Gastrocnemius medialis (tissue), 4 donors: ENCODE results near the gene RPL12. TPM values are rescaled to one million over a fixed set of nuclear protein-coding genes. Genes with fewer than 3 reads are reported as not detected.
A peak's percentile ranks its signal among the peaks of the same experiment; 100 is the strongest.

Experiments used
- ATAC-seq, 2 donors: fragments of 150-250 bp; one replicate each; pipeline ENCODE4 v1.9.1; 2016
- DNase-seq, 2 donors: peaks; one replicate each; pipeline ENCODE4 v3.0.0-alpha.2; 2019
- H3K27ac ChIP-seq, 4 donors: fragments of 200-600 bp; sonication (generic); 1 replicate in 1 of 4; 2 replicates in 3 of 4; pipeline ENCODE4 v1.5.1; 2016 to 2018; ENCODE audit warnings: mild to moderate bottlenecking in 2 of 4, moderate library complexity in 1 of 4
- H3K27me3 ChIP-seq, 3 donors: fragments of 200-600 bp; sonication (generic) in 2 of 3; 1 replicate in 1 of 3; 2 replicates in 2 of 3; pipeline versions ENCODE4 v1.5.1 to v1.6.0; 2016 to 2019; ENCODE audit warnings: mild to moderate bottlenecking in 1 of 3, moderate library complexity in 1 of 3
- H3K36me3 ChIP-seq, 2 donors: fragments of 200-600 bp; sonication (generic) in 1 of 2; one replicate each; pipeline ENCODE4 v1.5.1; 2017 to 2018
- H3K4me1 ChIP-seq, 2 donors: fragments of 200-600 bp; sonication (generic) in 1 of 2; one replicate each; pipeline ENCODE4 v1.5.1; 2016 to 2017; ENCODE audit warnings: mild to moderate bottlenecking in 2 of 2
- H3K4me3 ChIP-seq, 4 donors: fragments of 200-600 bp; sonication (generic) in 3 of 4; 1 replicate in 1 of 4; 2 replicates in 3 of 4; pipeline ENCODE4 v1.5.1; 2016 to 2019; ENCODE audit warnings: mild to moderate bottlenecking in 2 of 4
- H3K9me3 ChIP-seq, 3 donors: fragments of 200-600 bp; sonication (generic) in 2 of 3; 1 replicate in 1 of 3; 2 replicates in 2 of 3; pipeline ENCODE4 v1.5.1; 2016 to 2019
- POLR2A ChIP-seq, 2 donors: fragments of 450-650 bp; IDR thresholded peaks; one replicate each; pipeline ENCODE4 v1.6.1; 2017; ENCODE audit warnings: antibody characterized with exemption in 2 of 2, mild to moderate bottlenecking in 2 of 2, moderate library complexity in 2 of 2
- in situ Hi-C, 4 donors: fragments of 200-750 bp; cut with MboI; loops; one replicate each; pipeline versions ENCODE4 v1.15.0 to v1.8.0; 2017; ENCODE audit warnings: low sequenced_read_pairs in 4 of 4
- intact Hi-C: fragments of 100-400 bp; cut with DNase I; formaldehyde crosslinking; loops from one replicate; pipeline ENCODE4 v1.15.1; 2023; ENCODE audit warnings: low total_unique reads
- total RNA-seq, 4 donors: library from RNA; depleted of rRNA; stranded (reverse); fragments of >200 nt; gene quantifications; one replicate each; pipeline versions ENCODE4 v1.1.0 to v1.2.3, GENCODE V29; 2016
- TF ChIP-seq, protein P1 (sequence below), 5 experiments: fragments of 450-650 bp in 3 of 5; fragments of 200-600 bp in 2 of 5; sonication (generic) in 2 of 5; IDR thresholded peaks in 4 of 5; conservative IDR thresholded peaks in 1 of 5; 1 replicate in 4 of 5; 2 replicates in 1 of 5; pipeline ENCODE4 v1.5.1; 2016 to 2019; ENCODE audit warnings: antibody characterized with exemption in 5 of 5, mild to moderate bottlenecking in 3 of 5, moderate library complexity in 3 of 5

RPL12 gene
- total RNA-seq = 1,000 to 10,000 TPM; 1,654 to 2,251 (median 1,749) TPM

GRCh38 chr9:127450830-127451607, at the start of gene RPL12, which contains the start of gene LRSAM1:
RPL12 (minus strand) TSS chr9:127451406; CDS start chr9:127451317, 89 bp downstream.
LRSAM1 (plus strand) TSS chr9:127451510; CDS start chr9:127454528, 3,018 bp downstream.
- intact Hi-C loops (loop anchor here (1.0 to 10.0 kb wide), 5 partner anchors 27 to 446 kb away; partner anchors contain the start of genes ST6GALNAC6 and ZNF79), in situ Hi-C loops (no loop called here)
- peaks cover 0 to 50% of the 10 kb centered on the region in 2 donors for H3K36me3 ChIP-seq
- peak; percentile 86 for ATAC-seq
- H3K4me3 ChIP-seq = peak within 1 kb of the TSS; percentile 76 to 97 (median 88)
- peak within 1 kb of the TSS; percentile 93 to 97 (median 94) for H3K27ac ChIP-seq
- peak; percentile 99 to 100 for TF ChIP-seq POLR2A (IDR thresholded peaks at IDR 0.05)
- TF ChIP-seq, protein P1, sequence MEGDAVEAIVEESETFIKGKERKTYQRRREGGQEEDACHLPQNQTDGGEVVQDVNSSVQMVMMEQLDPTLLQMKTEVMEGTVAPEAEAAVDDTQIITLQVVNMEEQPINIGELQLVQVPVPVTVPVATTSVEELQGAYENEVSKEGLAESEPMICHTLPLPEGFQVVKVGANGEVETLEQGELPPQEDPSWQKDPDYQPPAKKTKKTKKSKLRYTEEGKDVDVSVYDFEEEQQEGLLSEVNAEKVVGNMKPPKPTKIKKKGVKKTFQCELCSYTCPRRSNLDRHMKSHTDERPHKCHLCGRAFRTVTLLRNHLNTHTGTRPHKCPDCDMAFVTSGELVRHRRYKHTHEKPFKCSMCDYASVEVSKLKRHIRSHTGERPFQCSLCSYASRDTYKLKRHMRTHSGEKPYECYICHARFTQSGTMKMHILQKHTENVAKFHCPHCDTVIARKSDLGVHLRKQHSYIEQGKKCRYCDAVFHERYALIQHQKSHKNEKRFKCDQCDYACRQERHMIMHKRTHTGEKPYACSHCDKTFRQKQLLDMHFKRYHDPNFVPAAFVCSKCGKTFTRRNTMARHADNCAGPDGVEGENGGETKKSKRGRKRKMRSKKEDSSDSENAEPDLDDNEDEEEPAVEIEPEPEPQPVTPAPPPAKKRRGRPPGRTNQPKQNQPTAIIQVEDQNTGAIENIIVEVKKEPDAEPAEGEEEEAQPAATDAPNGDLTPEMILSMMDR (IDR thresholded peaks at IDR 0.05 in 4 of 5, conservative IDR thresholded peaks at IDR 0.05 in 1 of 5) = no peak
- peak; percentile 94 for DNase-seq
- no peaks in the 10 kb centered on the region for H3K9me3 ChIP-seq
- no peaks in the 10 kb centered on the region for H3K27me3 ChIP-seq
- H3K4me1 ChIP-seq = peaks cover 37 to 48% of the 10 kb centered on the region in 2 donors

DNA sequence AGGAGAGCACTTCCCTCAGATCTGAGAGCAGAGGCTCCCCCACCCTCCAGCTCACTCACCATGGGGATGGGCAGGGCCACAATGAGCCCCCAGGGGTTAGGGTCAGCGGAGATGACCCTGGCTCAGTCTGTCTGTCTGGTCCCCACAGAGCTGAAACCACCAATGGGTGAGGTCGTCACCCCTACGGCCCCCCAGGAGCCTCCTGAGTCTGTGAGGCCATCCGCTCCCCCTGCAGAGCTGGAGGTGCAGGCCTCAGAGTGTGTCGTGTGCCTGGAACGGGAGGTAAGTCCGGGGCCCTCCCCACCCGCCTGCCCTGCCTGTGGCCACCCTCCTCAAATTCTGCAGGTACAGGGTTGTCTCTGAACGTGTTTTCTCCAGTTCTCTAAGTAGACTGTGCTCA, 49.7 kb upstream of the RPL12 start:
- in situ Hi-C loops (loop anchor here in 3 of 4 donors (5.0 to 10.0 kb wide), 2 partner anchors 86 to 234 kb away; partner anchors contain the start of gene TOR2A (in 1 of the 3)), intact Hi-C loops (loop anchor here (10.0 kb wide), 1 partner anchor 424 kb away; no protein-coding TSS in a partner anchor)
- no peak for TF ChIP-seq POLR2A (IDR thresholded peaks at IDR 0.05)
- TF ChIP-seq, protein P1 (IDR thresholded peaks at IDR 0.05 in 4 of 5, conservative IDR thresholded peaks at IDR 0.05 in 1 of 5) = no peak
- no peaks in the 10 kb centered on the region for H3K27me3 ChIP-seq
- no peaks in the 10 kb centered on the region for H3K4me1 ChIP-seq
- H3K27ac ChIP-seq = no peak overlapping the region
- no peak for DNase-seq
- no peak for ATAC-seq
- H3K4me3 ChIP-seq = no peak overlapping the region
- peaks cover 0 to 32% of the 10 kb centered on the region in 2 donors for H3K36me3 ChIP-seq
- no peaks in the 10 kb centered on the region for H3K9me3 ChIP-seq

DNA sequence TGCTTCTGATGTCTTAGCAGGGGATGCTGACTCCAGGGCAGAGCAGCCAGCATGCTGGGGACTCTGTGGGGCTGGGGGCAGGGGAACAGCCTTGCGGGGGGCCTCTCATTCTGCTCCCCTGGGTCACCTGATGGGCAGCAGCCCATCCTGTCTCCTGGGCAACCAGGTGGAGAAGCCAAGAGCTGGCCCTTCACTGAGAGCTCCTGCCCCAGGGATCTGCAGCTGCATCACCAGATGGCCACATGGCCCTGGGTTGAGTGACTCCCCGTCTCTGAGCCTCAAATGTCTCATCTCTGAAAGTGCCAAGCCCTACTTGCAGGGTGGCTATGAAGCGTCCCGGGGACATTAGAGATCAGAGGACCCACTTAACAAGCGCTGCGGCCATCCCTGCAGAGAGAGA, 49.2 kb upstream of the RPL12 start:
- no peak for DNase-seq
- intact Hi-C loops = loop anchor here (10.0 kb wide), 1 partner anchor 424 kb away; no protein-coding TSS in a partner anchor

GRCh38 chr9:127498298-127498697, 47.1 kb upstream of the RPL12 start:
- Histone ChIP-seq H3K27me3 (no peaks in the 10 kb centered on the region), H3K27ac (no peak overlapping the region), H3K36me3 (peaks cover 0 to 55% of the 10 kb centered on the region in 2 donors), H3K4me3 (no peak overlapping the region), H3K4me1 (no peaks in the 10 kb centered on the region), H3K9me3 (no peaks in the 10 kb centered on the region)
- intact Hi-C loops = no loop called here
- in situ Hi-C loops = loop anchor here in 1 of 4 donors (10.0 kb wide), 1 partner anchor 227 kb away; no protein-coding TSS in a partner anchor
- ATAC-seq (no peak), DNase-seq (no peak)
- TF ChIP-seq, protein P1 (IDR thresholded peaks at IDR 0.05 in 4 of 5, conservative IDR thresholded peaks at IDR 0.05 in 1 of 5) = no peak
- TF ChIP-seq POLR2A (IDR thresholded peaks at IDR 0.05) = no peak

More for the DNA sequence above, 49.2 kb upstream of the RPL12 start:
- no peak for TF ChIP-seq POLR2A (IDR thresholded peaks at IDR 0.05)
- TF ChIP-seq, protein P1 (IDR thresholded peaks at IDR 0.05 in 4 of 5, conservative IDR thresholded peaks at IDR 0.05 in 1 of 5) = no peak
- no peak overlapping the region for H3K27ac ChIP-seq
- H3K4me1 ChIP-seq = no peaks in the 10 kb centered on the region
- H3K9me3 ChIP-seq = no peaks in the 10 kb centered on the region
- in situ Hi-C loops = loop anchor here in 3 of 4 donors (5.0 to 10.0 kb wide), 2 partner anchors 87 to 234 kb away; partner anchors contain the start of gene TOR2A (in 1 of the 3)
- no peak for ATAC-seq
- peaks cover 0 to 37% of the 10 kb centered on the region in 2 donors for H3K36me3 ChIP-seq
- no peak overlapping the region for H3K4me3 ChIP-seq
- H3K27me3 ChIP-seq = no peaks in the 10 kb centered on the region
